ENCODE measurements around the gene NUP35. TPM values are rescaled to one million over a fixed set of nuclear protein-coding genes. Genes with fewer than 3 reads are reported as not detected.

Gene NUP35
- total RNA-seq, 1 donor from 2014 or later = 11.3 TPM

- H3K4me3 ChIP-seq (ENCODE audit: insufficient read depth, low read depth, low read length) = no peak overlapping the region
- DNase-seq (ENCODE audit: low read depth) (no peak), FAIRE-seq (no peak)
- no peaks in the 10 kb centered on the region for H3K27me3 ChIP-seq (ENCODE audit: insufficient read depth, low read length)
- Mint-ChIP-seq H3K4me1 (ENCODE audit: low read depth, unreplicated experiment) (peaks cover 3% of the 10 kb centered on the region), H3K27ac (ENCODE audit: unreplicated experiment) (no peak overlapping the region), H3K9me3 (ENCODE audit: unreplicated experiment) (no peaks in the 10 kb centered on the region), H3K27me3 (ENCODE audit: low read depth, unreplicated experiment) (no peaks in the 10 kb centered on the region), H3K36me3 (ENCODE audit: low read depth, unreplicated experiment) (no peaks in the 10 kb centered on the region), H3K4me3 (ENCODE audit: unreplicated experiment) (no peak overlapping the region)
- H4K20me1 ChIP-seq (ENCODE audit: insufficient read depth, low read length) = no peaks in the 10 kb centered on the region
- no peaks in the 10 kb centered on the region for H3K79me2 ChIP-seq (ENCODE audit: insufficient read depth, low read length)
- TF ChIP-seq CTCF (IDR thresholded peaks at IDR 0.05; ENCODE audit: insufficient read depth, low read depth, low read length) = no peak
- no peak for TF ChIP-seq EZH2 (IDR thresholded peaks at IDR 0.05; ENCODE audit: insufficient read depth, low read length)
- H3K9ac ChIP-seq (ENCODE audit: low read length) = no peak overlapping the region
- no peaks in the 10 kb centered on the region for H3K36me3 ChIP-seq (ENCODE audit: insufficient read depth, low read length)
- no peak overlapping the region for H3K27ac ChIP-seq (ENCODE audit: low read depth, low read length)
- no peaks in the 10 kb centered on the region for H3K9me3 ChIP-seq (ENCODE audit: insufficient read depth, low read depth, low read length)
- no peak overlapping the region for H3K4me2 ChIP-seq (ENCODE audit: low read length)
- H3K4me1 ChIP-seq (ENCODE audit: insufficient read depth, low read length) = no peaks in the 10 kb centered on the region
- H2AFZ ChIP-seq (ENCODE audit: low read depth, low read length) = no peak overlapping the region
These were observed 69.7 kb downstream of the NUP35 start for GRCh38 chr2:183193904-183194303.

GRCh38 chr2:183195397-183195796 lies 71.2 kb downstream of the NUP35 start:
- Histone ChIP-seq H4K20me1 (ENCODE audit: insufficient read depth, low read length) (no peaks in the 10 kb centered on the region), H3K4me1 (ENCODE audit: insufficient read depth, low read length) (no peaks in the 10 kb centered on the region), H3K79me2 (ENCODE audit: insufficient read depth, low read length) (no peaks in the 10 kb centered on the region), H3K4me2 (ENCODE audit: low read length) (no peak overlapping the region), H3K9me3 (ENCODE audit: insufficient read depth, low read depth, low read length) (no peaks in the 10 kb centered on the region), H3K9ac (ENCODE audit: low read length) (no peak overlapping the region), H3K36me3 (ENCODE audit: insufficient read depth, low read length) (no peaks in the 10 kb centered on the region), H3K27ac (ENCODE audit: low read depth, low read length) (no peak overlapping the region), H2AFZ (ENCODE audit: low read depth, low read length) (no peak overlapping the region), H3K4me3 (ENCODE audit: insufficient read depth, low read depth, low read length) (no peak overlapping the region), H3K27me3 (ENCODE audit: insufficient read depth, low read length) (no peaks in the 10 kb centered on the region)
- Mint-ChIP-seq H3K27me3 (ENCODE audit: low read depth, unreplicated experiment) (no peaks in the 10 kb centered on the region), H3K9me3 (ENCODE audit: unreplicated experiment) (no peaks in the 10 kb centered on the region), H3K4me3 (ENCODE audit: unreplicated experiment) (no peak overlapping the region), H3K4me1 (ENCODE audit: low read depth, unreplicated experiment) (peaks cover 3% of the 10 kb centered on the region), H3K36me3 (ENCODE audit: low read depth, unreplicated experiment) (no peaks in the 10 kb centered on the region), H3K27ac (ENCODE audit: unreplicated experiment) (no peak overlapping the region)
- TF ChIP-seq EZH2 (IDR thresholded peaks at IDR 0.05; ENCODE audit: insufficient read depth, low read length) = no peak
- TF ChIP-seq CTCF (IDR thresholded peaks at IDR 0.05; ENCODE audit: insufficient read depth, low read depth, low read length) = no peak
- FAIRE-seq (no peak), DNase-seq (ENCODE audit: low read depth) (no peak)

- Histone ChIP-seq H3K4me1 (ENCODE audit: insufficient read depth, low read length) (no peaks in the 10 kb centered on the region), H3K4me3 (ENCODE audit: insufficient read depth, low read depth, low read length) (no peak overlapping the region), H3K27ac (ENCODE audit: low read depth, low read length) (no peak overlapping the region), H3K9ac (ENCODE audit: low read length) (no peak overlapping the region), H3K79me2 (ENCODE audit: insufficient read depth, low read length) (no peaks in the 10 kb centered on the region), H3K9me3 (ENCODE audit: insufficient read depth, low read depth, low read length) (no peaks in the 10 kb centered on the region), H3K4me2 (ENCODE audit: low read length) (no peak overlapping the region), H3K27me3 (ENCODE audit: insufficient read depth, low read length) (no peaks in the 10 kb centered on the region), H3K36me3 (ENCODE audit: insufficient read depth, low read length) (no peaks in the 10 kb centered on the region), H4K20me1 (ENCODE audit: insufficient read depth, low read length) (no peaks in the 10 kb centered on the region), H2AFZ (ENCODE audit: low read depth, low read length) (no peak overlapping the region)
- Mint-ChIP-seq H3K4me1 (ENCODE audit: low read depth, unreplicated experiment) (peaks cover 3% of the 10 kb centered on the region), H3K4me3 (ENCODE audit: unreplicated experiment) (no peak overlapping the region), H3K36me3 (ENCODE audit: low read depth, unreplicated experiment) (no peaks in the 10 kb centered on the region), H3K27me3 (ENCODE audit: low read depth, unreplicated experiment) (no peaks in the 10 kb centered on the region), H3K9me3 (ENCODE audit: unreplicated experiment) (no peaks in the 10 kb centered on the region), H3K27ac (ENCODE audit: unreplicated experiment) (no peak overlapping the region)
- TF ChIP-seq EZH2 (IDR thresholded peaks at IDR 0.05; ENCODE audit: insufficient read depth, low read length) = no peak
- TF ChIP-seq CTCF (IDR thresholded peaks at IDR 0.05; ENCODE audit: insufficient read depth, low read depth, low read length) = no peak
- DNase-seq (ENCODE audit: low read depth) (no peak), FAIRE-seq (no peak)
These were observed 71.8 kb downstream of the NUP35 start for GRCh38 chr2:183195998-183196409.
